Measurements from ENCODE around the gene HSCB.

GRCh38 chr22:28728002-28728401 is 13.8 kb upstream of the HSCB start:
- TF ChIP-seq CTCF (conservative IDR thresholded peaks at IDR 0.05 in 1 of 2, IDR thresholded peaks at IDR 0.05 in 1 of 2; ENCODE audit: low read depth in 1 of 2, low read length in 2 of 2) (no peak), EZH2 (IDR thresholded peaks at IDR 0.05; ENCODE audit: low read length, missing control alignments) (no peak)

All from fibroblast of lung (primary cell).